Thoracic aorta (tissue), 2 donors: ENCODE data around the gene PTPN14. TPM values are rescaled to one million over a fixed set of nuclear protein-coding genes. Genes with fewer than 3 reads are reported as not detected.
A peak's percentile ranks its signal among the peaks of the same experiment; 100 is the strongest.

Experiments used
- ATAC-seq: fragments of 150-250 bp; one replicate; pipeline ENCODE4 v1.8.0; 2017; ENCODE audit warnings: low read depth; ENCODE audit not compliant: insufficient number of reproducible peaks, low FRiP score
- DNase-seq: peaks from one replicate; pipeline ENCODE4 v3.0.0-alpha.2; 2020; ENCODE audit warnings: low spot score
- H3K27ac ChIP-seq, 2 donors: fragments of 200-600 bp; sonication (generic); 1 replicate in 1 of 2; 2 replicates in 1 of 2; pipeline ENCODE4 v1.5.1; 2016; ENCODE audit warnings: mild to moderate bottlenecking in 2 of 2, moderate library complexity in 2 of 2
- H3K27me3 ChIP-seq: fragments of 200-600 bp; sonication (generic); replicated peaks from 2 replicates; pipeline ENCODE4 v1.6.0; 2016; ENCODE audit warnings: mild to moderate bottlenecking; ENCODE audit not compliant: insufficient read depth
- H3K36me3 ChIP-seq: fragments of 200-600 bp; sonication (generic); one replicate; pipeline ENCODE4 v1.5.1; 2016
- H3K4me1 ChIP-seq, 2 donors: fragments of 200-600 bp; sonication (generic); 1 replicate in 1 of 2; 2 replicates in 1 of 2; pipeline versions ENCODE4 v1.5.1 to v1.6.0; 2016; ENCODE audit warnings: low read depth in 2 of 2, mild to moderate bottlenecking in 1 of 2; ENCODE audit not compliant: control insufficient read depth in 1 of 2
- H3K4me3 ChIP-seq: fragments of 200-600 bp; sonication (generic); 2 replicates; pipeline ENCODE4 v1.5.1; 2016; ENCODE audit warnings: mild to moderate bottlenecking
- H3K9me3 ChIP-seq: fragments of 200-600 bp; sonication (generic); 2 replicates; pipeline ENCODE4 v1.5.1; 2016
- total RNA-seq, 2 donors: library from RNA; depleted of rRNA; stranded (reverse); fragments of >200 nt; gene quantifications; one replicate each; pipeline versions ENCODE4 v1.1.0 to v1.2.3, GENCODE V29; 2016
- TF ChIP-seq, protein P1 (sequence below): fragments of 200-600 bp; sonication (generic); IDR thresholded peaks from one replicate; pipeline ENCODE4 v1.5.1; 2019; ENCODE audit warnings: antibody characterized with exemption

PTPN14 gene
- total RNA-seq, 2 donors from 2014 or later = 33.3 to 63.8 TPM

DNA sequence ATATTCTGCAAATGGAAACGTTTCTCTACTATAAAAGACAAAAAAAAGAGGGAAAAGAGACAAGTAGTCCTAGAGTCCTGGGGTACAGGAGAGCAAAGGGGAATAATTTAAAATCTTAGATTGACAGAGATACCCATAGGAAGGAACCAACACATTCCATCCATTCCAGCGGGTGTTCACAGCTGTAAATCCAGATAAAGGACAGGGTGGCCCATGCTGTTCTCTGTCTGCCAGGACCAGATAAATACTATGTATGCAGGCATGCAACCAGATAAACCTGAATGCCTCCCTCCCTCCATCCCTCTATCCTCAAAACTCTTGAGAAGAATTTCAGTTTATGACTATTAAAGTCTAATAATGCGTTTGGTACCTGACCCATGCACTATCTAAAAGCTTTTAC lies 131.8 kb downstream of the PTPN14 start:
- H3K36me3 ChIP-seq = no peaks in the 10 kb centered on the region
- TF ChIP-seq, protein P1, sequence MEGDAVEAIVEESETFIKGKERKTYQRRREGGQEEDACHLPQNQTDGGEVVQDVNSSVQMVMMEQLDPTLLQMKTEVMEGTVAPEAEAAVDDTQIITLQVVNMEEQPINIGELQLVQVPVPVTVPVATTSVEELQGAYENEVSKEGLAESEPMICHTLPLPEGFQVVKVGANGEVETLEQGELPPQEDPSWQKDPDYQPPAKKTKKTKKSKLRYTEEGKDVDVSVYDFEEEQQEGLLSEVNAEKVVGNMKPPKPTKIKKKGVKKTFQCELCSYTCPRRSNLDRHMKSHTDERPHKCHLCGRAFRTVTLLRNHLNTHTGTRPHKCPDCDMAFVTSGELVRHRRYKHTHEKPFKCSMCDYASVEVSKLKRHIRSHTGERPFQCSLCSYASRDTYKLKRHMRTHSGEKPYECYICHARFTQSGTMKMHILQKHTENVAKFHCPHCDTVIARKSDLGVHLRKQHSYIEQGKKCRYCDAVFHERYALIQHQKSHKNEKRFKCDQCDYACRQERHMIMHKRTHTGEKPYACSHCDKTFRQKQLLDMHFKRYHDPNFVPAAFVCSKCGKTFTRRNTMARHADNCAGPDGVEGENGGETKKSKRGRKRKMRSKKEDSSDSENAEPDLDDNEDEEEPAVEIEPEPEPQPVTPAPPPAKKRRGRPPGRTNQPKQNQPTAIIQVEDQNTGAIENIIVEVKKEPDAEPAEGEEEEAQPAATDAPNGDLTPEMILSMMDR = no peak
- ATAC-seq = no peak

GRCh38 chr1:214418391-214418790 lies 133.0 kb downstream of the PTPN14 start:
- H3K9me3 ChIP-seq = no peaks in the 10 kb centered on the region
- peaks cover 33 to 61% of the 10 kb centered on the region in 2 donors for H3K4me1 ChIP-seq
- DNase-seq (no peak), ATAC-seq (peak; percentile 25)
- no peaks in the 10 kb centered on the region for H3K27me3 ChIP-seq
- TF ChIP-seq, protein P1 = no peak
- H3K4me3 ChIP-seq = peak overlapping the region; percentile 34
- no peaks in the 10 kb centered on the region for H3K36me3 ChIP-seq
- H3K27ac ChIP-seq = peak overlapping the region; percentile 77 to 83

More for the DNA sequence above, 131.8 kb downstream of the PTPN14 start:
- Histone ChIP-seq H3K4me1 (peaks cover 33 to 61% of the 10 kb centered on the region in 2 donors), H3K4me3 (no peak overlapping the region), H3K27me3 (no peaks in the 10 kb centered on the region), H3K9me3 (no peaks in the 10 kb centered on the region), H3K27ac (peak overlapping the region; percentile 13 to 83)
- DNase-seq = no peak

DNA sequence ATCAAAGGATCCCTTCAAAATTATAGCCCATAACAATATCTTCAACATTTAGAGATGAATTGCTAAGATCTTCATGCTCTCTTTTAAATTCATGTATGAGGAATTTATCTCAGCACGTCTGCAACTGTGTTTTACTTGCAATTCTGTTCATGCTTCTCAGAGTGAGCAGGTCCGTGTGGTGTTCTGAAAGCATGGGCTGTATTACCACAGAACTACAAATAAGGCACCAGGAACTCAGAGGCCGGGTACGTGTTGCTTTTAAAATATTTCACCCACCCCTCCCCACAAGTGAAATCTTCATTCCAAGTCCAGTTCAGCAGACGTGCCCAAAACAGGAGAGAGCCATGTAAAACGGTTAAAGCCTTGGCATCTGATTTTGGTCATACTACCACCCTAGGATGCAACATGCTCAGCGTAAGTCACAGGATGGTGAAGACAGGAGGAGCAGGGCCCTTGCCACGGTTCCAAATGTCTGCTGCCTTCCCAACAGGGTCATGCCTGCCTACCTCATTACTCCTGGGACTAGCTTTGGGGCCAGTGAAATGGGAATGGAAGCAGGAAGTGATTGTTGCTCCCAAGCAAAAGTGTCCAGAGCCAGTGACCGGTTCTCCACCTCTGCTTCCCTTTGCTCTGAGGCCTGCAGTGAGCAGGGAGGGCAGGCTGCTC lies 133.7 kb downstream of the PTPN14 start:
- Histone ChIP-seq H3K27ac (peak overlapping the region; percentile 77 to 83), H3K9me3 (no peaks in the 10 kb centered on the region), H3K4me1 (peaks cover 33 to 56% of the 10 kb centered on the region in 2 donors), H3K4me3 (peak overlapping the region; percentile 34), H3K36me3 (no peaks in the 10 kb centered on the region), H3K27me3 (no peaks in the 10 kb centered on the region)
- DNase-seq = no peak
- peak; percentile 61 for ATAC-seq
- TF ChIP-seq, protein P1 = no peak

- Histone ChIP-seq H3K4me3 (no peak overlapping the region), H3K9me3 (no peaks in the 10 kb centered on the region), H3K4me1 (peaks cover 28 to 52% of the 10 kb centered on the region in 2 donors), H3K27me3 (no peaks in the 10 kb centered on the region), H3K36me3 (no peaks in the 10 kb centered on the region), H3K27ac (peak overlapping the region; percentile 40 to 83)
- DNase-seq (no peak), ATAC-seq (no peak)
- TF ChIP-seq, protein P1 = no peak
Measured at GRCh38 chr1:214416858-214417257, 134.5 kb downstream of the PTPN14 start.

DNA sequence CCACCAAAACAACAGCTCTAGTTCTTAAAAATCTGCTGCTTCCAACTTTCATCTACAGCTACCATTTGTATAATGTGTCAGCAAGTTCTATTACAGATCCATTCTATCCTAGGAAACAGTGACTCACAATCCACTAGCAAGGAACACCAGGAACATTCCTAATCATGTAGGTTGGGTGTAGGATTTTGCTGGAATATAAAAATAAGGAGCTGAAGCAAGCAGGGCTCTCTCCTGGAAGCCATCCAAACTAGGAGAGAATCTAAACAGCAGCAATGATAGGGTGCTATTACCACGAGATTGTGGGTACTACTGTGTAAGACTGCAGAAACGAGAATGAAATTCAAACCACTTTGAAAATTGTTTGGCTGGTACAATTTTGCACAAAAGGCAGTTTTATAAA lies 135.0 kb downstream of the PTPN14 start:
- H3K4me3 ChIP-seq = no peak overlapping the region
- peaks cover 28 to 52% of the 10 kb centered on the region in 2 donors for H3K4me1 ChIP-seq
- DNase-seq (no peak), ATAC-seq (no peak)
- no peaks in the 10 kb centered on the region for H3K9me3 ChIP-seq
- H3K27ac ChIP-seq = peak overlapping the region; percentile 18 to 83
- no peaks in the 10 kb centered on the region for H3K36me3 ChIP-seq
- TF ChIP-seq, protein P1 = no peak
- H3K27me3 ChIP-seq = no peaks in the 10 kb centered on the region
